HG02610 (cell line): ENCODE data around the gene PAFAH2.

Experiments
- ATAC-seq: cut with Tn5 transposase; IDR thresholded peaks from one replicate; pipeline ENCODE4 v1.9.1; 2021; ENCODE audit warnings: mild to moderate bottlenecking, moderate library complexity; ENCODE audit not compliant: unreplicated experiment

The PAFAH2 gene

DNA sequence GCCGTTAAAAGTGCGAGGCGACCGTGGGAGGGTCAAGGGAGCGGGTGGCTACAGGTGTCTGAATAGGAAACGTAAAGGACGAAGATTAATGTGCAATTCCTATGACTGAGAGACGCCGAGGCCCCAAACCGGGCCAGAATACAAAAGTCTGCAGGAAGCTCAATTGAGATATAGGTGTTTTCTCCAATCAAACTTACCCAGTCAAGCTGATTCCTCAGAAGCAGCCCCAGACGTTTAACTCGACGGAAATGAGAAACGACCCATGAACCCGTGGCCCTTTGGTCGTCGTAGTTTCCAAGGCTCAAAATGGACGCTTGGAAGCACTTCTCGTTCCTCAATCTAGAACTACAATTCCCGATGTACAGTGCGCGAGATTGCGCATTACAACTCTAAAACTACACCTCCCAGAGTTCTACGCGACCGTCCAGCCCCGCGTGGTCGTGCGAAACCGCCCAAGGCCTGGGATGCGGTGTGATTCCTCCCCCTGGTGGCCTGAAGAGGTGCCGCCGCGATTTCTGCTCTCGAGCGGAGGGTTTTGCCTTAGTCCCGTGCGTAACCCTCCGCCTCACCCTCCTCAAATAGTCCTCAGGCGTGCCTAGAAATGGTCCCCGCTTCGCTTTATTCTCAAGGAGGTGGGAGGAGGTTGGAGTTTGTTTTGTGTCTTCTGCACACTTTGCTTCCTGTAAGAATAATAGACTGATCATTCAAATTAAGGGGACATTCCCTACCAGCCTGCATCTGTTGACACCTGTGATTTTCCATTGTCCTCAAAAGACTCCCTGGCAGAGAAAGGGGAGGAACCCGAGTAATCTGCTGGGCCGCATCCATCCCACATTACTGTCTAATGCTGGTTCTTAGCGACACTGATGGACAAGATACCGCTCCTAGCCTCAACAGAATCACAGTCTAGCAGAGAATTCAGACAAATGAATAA, at the start of gene PAFAH2:
Gene PAFAH2 (minus strand): TSS at position 236 of the 934 bp plus-strand sequence. CDS start 7,247 bp downstream, outside the sequence.
- ATAC-seq = peak; percentile 93

DNA sequence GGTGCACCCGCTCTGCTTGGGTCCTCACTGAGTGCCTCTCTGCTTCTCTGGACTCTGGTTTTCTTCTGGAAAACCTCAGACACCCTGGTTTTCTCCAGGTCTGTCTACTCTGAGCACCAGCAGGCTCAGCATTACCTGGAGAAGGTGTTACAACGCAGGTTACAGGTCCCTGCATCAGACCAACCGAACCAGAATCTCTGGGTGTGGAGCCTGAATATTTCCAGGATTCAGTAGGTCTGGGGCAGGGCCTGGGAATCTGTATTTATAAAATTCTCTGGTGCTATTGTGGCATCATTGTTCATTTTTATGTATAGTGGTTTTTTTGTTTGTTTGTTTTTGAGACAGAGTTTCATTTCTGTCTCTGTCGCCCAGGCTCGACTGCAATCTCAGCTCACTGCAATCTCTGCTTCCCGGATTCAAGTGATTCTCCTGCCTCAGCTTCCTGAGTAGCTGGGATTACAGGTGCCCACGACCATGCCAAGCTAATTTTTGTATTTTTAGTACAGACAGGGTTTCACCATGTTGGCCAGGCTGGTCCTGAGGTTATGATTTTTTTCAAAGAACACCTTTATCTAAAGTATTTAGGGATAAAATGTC, 49.5 kb upstream of the PAFAH2 start:
- ATAC-seq = no peak

DNA sequence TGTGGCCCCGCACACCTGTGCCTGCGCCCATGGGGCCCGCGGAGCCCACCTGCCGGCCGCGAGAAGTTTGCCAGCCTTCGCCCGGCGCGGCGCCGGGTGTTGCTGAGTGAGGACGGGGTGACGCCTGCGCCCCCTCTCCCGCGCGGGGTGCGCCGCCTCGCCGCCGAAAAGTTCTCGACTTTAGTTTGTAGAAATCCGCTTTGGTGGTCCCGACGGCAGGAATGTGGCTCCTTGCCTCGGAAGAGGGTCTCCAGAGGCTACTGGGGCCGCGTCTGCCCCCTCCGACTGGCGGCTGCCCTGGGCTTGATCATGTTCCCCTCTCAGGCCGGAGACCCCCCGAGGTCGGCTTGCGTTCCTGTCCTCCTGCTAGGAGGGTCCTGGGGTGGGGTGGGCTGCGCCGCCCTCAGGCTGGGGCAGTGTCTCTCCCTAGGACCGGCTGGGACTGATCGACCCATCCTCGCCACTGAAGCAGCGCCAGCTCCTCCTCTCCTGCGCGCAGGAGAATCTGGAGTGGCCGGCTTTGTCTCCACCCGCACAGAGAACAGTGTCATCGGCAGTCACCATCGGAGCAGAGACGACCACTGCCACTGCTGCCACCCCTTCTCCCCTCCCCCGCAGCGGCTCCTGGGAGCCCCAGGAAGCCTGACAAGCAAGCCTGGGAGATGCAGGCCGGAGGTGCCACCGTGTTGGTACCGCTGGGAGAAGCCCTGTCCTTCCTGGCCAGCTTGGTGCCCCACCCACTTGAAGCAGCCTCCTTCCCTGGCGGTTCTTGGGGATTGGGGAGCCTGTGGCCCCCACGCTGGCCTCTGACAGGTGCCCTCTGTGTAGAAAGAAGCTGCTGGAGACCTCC, 48.6 kb upstream of the PAFAH2 start:
- ATAC-seq = no peak

DNA sequence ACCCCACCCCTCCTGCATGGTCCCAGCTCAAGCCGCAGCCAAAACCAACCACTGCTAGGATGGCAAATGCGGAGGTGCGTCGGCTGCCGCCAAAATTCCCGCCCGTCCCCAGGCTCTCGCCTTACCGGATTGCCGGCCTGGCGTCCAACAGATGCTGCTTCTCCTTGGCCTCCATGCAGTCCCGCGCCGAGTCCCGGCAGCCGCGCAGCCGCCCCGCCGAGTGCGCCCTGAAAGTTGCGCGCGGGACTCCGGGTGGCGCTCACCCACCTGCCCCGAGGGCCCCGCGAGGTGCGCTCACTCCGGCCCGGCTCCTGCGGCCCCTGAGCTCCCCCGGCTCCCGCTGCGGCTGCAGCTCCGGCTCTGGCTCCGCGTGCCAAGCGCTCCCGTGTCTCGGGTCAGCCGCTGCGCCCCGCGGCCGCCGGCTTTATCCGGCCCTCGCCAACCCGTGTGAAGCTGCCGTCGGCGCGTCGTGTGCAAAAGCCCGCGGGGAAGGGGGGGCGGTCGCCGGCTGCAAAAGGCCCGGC, 47.9 kb upstream of the PAFAH2 start, which contains the start of gene SLC30A2:
Gene SLC30A2 (minus strand): TSS at position 397 of the 524 bp plus-strand sequence. CDS start 222 bp downstream, at position 175.
- no peak for ATAC-seq

DNA sequence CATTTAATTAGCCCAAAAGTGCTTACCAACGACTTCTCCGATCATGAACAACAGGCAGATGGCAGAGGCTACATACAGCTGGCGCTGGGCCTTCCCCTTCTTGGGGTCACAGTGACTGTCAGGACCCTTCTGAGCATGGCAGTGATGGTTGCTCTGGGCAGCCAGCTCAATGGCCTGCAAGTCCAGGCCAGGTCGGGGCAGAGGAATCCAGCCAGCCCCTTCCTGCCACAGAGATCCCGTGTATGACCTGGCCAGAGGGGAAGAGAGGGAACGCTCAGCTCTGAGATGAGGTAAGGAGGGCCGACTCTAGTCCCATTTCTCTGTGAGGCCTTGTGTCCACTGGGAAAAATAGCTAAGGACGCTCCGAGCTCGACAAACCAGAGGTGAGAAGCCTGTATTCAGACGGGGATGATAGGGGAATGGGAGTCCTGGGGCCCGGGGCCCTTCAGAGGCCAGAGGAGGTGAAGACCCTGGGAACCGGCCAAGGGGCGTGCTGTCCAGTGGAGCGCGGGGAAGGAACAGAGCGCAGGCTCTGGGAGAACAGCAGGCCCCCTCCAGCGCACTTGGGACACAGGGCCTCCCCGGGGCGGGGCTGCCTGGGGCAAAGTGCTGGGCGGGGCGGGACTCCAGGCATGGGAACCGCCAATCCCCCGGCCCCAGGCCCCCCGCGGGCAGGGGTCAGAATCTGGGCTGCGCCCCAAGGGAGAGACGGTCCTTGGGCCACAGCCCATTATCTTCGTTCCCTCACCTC, 47.3 kb upstream of the PAFAH2 start:
- ATAC-seq = no peak

DNA sequence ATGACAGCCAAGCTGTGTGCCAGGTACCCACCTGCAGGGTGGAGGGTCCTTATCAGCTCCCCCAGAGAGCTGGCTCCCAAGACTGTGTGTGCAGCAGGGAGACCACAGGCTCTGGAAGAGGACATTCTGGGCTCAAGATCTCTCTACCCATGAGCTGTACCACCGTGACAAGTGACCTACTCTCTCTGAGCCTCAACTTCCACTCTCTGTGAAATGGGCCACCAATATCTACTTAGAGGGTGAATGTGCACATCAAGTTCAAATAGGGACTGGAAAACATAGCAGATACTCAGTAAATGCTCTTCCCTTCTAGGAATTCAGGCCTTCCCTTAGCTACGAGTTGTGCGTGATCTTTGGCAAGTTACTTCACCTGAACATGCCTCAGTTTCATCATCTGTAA, 46.6 kb upstream of the PAFAH2 start:
- no peak for ATAC-seq

DNA sequence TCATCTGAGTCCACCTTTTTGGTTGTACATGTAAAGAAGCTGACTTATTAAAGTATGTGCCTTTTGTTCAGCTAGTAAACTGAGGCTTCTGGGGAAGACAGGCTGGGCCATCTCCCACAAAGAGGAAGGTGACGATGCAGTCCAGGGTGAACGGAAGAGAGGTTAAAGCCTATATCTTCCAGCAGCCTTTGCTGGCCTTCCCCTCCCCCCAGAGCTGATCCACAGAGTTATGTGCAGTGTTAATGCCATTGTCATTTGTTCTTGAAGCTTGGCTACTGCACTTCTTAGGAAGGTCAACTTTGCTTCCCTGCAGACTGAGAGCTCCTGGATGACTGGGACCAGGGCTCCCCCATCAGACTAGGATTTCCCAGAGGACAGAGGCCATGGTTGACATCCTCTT, 45.9 kb upstream of the PAFAH2 start:
- no peak for ATAC-seq

DNA sequence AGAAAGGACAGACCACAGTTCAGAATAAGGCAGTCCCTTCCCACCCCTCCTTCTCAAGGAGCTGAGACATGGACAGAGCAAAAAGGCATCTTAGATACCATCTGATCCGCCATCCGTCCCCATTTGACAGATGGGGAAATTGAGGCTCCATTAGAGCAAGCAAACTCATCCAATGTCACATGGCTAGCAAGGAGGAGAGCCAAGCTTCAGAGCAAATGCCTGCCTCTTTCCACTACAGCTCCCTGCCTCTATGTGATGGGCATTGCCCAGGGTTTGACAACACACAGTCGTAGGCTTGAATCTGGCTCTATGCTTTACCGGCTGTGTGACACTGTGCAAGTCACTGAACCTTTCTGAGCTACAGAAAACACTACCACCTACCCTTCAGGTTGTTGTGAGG, 44.1 kb upstream of the PAFAH2 start:
- no peak for ATAC-seq

DNA sequence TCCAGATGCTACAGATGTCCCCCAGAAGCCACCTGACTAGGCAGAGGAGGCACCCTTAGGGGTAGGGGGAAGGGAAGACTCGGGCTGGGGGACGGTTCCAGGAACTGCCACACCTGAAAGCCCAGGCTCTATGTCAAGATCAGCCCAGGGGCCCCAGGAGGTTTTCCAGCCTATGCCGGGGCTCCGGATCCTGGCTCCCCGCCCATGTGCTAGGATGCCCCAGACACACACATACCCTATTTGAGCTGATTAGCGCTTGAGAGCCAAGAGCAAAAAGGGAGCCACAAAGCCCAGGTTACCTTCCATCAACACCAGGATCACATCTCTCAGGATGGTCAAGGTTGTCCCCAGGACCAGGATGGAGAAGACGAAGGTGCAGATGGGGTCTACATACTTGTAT, 43.5 kb upstream of the PAFAH2 start:
- no peak for ATAC-seq

DNA sequence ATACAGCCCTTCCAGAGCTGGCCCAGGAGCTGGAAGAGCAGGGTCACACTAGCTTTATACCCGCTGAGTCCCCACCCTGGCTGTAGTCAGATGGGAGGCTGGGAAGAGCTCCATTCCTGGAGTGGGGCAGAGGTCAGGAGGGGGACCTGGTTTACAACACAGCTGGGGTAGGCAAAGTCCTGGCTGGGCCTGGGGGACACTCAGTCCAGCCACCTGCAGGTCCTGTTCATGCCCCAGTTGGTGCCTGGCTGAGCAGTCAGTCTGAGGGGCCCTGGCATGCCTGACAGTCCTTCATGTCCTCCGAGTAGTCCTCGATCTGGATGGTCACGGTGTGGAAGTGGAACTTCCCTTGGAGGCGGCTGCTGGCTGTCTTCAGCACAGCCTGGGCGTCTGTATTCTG, 41.0 kb upstream of the PAFAH2 start:
- ATAC-seq = no peak

DNA sequence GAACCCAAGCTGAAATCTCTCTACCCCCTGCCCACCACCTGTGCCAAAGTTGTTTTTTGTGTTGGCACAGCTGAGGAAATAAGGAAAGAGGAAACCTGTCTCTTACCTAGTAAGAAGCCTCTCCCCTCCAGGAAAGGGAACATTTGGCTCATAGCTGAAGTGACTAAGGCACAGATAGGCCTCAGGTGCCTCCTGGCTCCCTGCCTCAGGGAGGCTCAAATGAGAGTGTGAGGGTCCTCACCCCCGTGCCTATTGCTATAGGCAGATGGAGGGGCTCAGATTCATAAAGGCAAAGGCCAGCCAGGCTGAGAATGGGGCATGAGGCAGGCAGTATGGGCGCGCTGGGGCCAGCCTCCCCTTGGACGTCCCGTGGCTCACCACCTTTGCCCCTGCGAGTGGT, 40.6 kb upstream of the PAFAH2 start:
- ATAC-seq = no peak

DNA sequence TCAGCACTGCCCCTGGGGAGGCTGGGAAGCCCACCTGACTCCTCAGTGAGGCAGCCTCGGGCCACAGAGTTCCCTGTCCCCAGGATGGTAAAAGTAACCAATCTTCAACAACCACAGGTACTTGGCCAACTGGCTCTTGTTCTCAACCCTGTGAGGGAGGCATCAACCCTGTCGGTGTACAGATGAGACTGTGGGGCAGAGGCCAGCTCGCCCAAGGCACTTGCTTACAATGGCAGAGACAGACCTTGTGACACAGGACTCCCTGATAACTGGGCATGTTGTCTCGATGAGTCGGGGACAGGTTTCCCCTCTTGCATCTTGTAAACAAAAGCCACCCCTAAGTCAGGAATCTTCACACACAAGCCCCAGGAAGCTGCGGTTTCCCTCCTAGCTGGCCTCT, 40.0 kb upstream of the PAFAH2 start:
- no peak for ATAC-seq

DNA sequence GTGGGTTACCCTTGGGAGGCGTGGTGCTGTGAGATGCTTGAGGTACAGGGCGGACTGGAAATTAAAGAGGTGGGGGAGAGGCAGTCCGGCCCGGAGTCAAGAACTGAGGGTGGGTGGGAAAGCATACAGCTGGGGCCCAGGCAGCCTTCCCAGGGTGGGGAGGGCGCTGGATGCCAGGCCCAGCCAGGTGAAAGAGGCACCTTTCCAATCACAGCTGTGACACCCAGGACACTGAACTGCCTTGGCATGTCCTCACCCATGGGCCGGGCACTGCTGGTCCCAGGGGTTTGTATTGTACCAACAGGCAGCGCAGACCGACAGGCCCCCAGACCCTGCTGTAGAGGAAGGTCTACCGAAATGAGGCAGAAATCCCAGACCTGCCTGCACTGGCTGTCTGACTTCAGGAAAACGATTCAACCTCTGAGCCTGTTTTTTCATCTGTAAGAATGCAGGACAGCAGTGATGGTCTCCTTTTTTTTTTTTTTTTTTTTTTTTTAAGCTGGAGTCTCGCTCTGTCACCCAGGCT, 39.0 kb upstream of the PAFAH2 start:
- no peak for ATAC-seq

DNA sequence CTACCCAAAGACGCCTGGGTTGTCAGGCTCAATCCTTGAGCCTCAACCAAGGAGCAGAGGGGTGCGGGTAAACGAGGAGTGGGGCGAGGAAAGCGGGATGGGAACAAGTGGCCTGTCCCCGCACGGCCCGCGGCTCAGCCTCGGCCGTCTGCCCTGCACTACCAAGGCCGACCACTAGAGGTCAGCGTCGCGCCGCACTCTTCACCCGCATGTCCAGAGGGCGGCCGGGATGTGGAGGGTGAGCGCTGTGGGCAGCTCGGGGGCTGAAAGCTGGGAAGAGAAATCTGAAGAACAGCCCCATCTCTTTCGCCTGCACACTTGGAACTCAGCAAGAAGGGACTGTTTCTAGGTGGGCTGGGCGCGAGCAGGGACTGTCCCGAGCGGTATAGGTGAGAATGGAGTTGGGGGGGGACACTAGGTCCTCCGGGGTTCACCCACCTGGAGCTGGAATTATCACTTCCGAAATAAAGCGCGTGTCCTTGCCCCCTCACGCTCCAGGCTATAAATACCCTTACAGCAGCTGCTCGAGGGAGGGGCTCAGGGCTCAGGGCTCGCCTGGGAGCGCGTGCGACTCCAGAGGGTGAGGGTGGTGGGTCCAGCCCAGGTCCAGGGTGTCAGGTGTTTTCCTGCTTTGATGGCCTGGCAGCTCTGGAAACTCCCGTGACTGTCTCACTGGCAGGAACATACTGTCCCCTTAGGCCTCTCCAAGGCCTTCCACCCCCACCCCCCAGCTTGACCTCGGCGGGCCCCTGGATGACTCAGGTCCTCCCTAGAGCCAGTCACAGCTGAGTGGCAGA, 38.3 kb upstream of the PAFAH2 start:
- ATAC-seq = peak; percentile 47

DNA sequence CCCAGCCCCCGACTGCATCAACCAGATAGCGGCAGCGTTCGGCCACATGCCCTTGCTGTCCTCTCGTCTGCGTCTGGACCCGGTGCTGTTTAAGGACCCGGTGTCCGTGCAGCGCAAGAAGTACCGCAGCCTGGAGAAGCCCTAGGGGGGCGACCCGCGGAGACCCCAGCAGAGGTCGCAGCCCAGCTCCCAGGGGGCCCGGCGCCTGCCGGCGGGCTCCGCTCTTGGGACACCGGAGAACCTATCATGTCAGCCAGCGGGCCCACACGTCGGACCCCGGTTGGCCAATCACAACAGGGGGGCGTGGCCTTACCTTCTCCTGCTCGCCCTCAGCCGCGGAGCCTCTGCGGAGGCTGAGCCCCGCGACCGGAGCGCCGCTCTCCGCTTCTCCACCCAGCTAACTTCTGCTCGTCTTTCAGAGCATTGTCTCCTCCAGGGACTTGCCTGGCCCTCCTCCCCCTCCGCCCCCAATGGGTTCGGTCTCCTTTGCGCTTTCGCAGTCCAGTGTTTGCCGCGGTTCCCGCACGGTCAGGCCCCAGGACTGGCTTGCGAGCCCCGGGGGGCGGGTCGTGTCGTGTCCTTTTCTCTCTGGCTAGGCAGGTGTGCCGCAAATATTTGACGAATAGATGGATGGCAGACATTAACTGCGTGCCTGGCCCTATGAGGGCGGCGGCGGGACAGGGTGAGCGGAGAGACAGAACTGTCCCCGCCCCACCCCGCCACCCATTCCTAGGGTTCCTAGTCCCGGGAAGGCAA, 37.5 kb upstream of the PAFAH2 start:
- peak; percentile 86 for ATAC-seq

DNA sequence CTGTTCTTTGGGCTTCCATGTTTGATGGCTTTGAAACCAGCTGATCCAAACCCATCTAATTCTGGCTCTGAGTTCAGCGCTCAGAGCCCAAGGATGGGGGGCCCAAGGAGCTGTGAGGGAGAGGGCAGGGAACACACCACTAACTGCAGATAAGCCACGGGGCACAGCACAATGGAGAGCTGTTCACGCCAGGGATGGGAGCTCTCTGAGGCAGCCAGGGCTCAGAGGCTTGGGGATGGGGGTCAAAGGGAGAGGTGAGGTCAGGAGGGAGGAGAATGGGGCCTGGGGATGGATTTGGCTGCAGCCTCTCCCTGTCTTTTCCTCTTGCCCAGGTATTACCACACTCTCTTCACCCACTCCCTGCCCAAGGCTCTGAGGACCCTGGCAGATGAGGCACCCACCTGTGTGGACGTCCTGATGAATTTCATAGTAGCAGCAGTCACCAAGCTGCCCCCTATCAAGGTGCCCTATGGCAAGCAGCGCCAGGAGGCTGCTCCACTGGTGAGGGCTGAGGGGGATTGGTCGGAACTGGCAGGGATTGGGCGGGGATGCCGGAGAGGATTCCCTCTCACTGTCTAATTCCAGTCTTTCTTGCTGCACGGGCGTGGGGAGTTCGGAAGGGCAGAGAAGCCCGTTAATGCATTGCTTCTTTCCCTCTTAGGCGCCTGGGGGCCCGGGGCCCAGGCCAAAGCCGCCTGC, 36.8 kb upstream of the PAFAH2 start:
- ATAC-seq = no peak

DNA sequence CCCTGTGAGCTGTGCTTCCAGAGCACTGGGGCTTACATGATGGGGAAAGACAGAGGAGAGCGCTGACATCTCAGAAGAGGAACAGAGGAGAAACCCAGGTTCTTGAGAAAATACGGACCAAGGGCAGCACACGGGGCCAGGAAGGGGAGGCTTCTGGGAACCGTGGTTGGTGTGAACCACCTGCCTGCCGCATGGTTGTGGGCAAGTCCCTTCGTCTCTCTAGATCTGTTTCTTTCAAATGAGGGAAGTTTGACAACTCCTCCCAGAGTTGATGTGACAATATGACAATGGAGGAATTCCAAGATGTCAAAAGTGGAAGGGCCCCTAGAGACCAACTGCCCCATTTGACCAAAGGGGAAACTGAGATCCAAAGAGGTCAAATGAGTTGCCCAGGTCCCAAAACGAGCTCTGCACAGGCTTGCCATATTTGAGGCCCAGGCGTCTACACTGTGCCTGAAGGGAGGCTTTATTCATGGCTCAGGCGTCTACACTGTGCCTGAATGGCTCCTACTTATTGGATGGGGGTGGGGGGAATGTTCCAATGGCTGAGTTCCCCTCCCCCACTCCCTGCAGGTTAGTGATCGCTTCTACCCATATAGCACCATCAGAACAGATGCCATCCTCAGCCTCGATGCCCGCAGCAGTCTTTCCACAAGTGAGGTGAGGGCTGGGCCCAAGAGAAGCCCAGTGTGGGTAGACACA, 34.9 kb upstream of the PAFAH2 start:
- ATAC-seq = no peak
